HEK293T (cell line): ENCODE results near the gene INPP5A.

Source experiments
- CTCF ChIA-PET: fragments of 350-600 bp; formaldehyde crosslinking; extraction: SDS; loops from one replicate; lab custom pipeline; 2021; ENCODE audit warnings: antibody characterized with exemption, inconsistent platforms; lab: Yijun Ruan, JAX
- POLR2A ChIA-PET: fragments of 350-600 bp; formaldehyde crosslinking; extraction: SDS; loops from one replicate; lab custom pipeline; 2020; ENCODE audit warnings: antibody characterized with exemption, inconsistent platforms; lab: Yijun Ruan, JAX
- DNase-seq: peaks from one replicate; pipeline ENCODE4 v3.0.0; 2012; ENCODE audit warnings: mixed read lengths; ENCODE audit errors: extremely low spot score
- ARNT ChIP-seq: fragments of 450-650 bp; IDR thresholded peaks from 2 replicates; pipeline ENCODE4 v1.6.1; 2017; ENCODE audit warnings: mild to moderate bottlenecking
- BHLHE40 ChIP-seq: fragments of 450-650 bp; IDR thresholded peaks from 2 replicates; pipeline ENCODE4 v1.6.1; 2016; ENCODE audit warnings: mild to moderate bottlenecking, moderate library complexity, borderline replicate concordance
- CTBP1 ChIP-seq: fragments of 450-650 bp; IDR thresholded peaks from 2 replicates; pipeline ENCODE4 v1.6.1; 2016; ENCODE audit warnings: borderline replicate concordance
- ELF4 ChIP-seq: fragments of 450-650 bp; IDR thresholded peaks from 2 replicates; pipeline ENCODE4 v1.6.1; 2017; ENCODE audit warnings: antibody characterized with exemption
- FOXA1 ChIP-seq: fragments of 450-650 bp; IDR thresholded peaks from 2 replicates; pipeline ENCODE4 v1.6.1; 2016; ENCODE audit warnings: mild to moderate bottlenecking
- FOXK2 ChIP-seq: fragments of 450-650 bp; IDR thresholded peaks from 2 replicates; pipeline ENCODE4 v1.6.1; 2016; ENCODE audit warnings: mild to moderate bottlenecking
- FOXM1 ChIP-seq: fragments of 450-650 bp; IDR thresholded peaks from 2 replicates; pipeline ENCODE4 v1.6.1; 2017; ENCODE audit warnings: mild to moderate bottlenecking, borderline replicate concordance
- HDGF ChIP-seq: fragments of 450-650 bp; IDR thresholded peaks from 2 replicates; pipeline ENCODE4 v1.6.1; 2017; ENCODE audit warnings: antibody characterized with exemption, borderline replicate concordance
- L3MBTL2 ChIP-seq: fragments of 450-650 bp; conservative IDR thresholded peaks from 2 replicates; pipeline ENCODE4 v1.6.1; 2016; ENCODE audit warnings: mild to moderate bottlenecking
- LEF1 ChIP-seq: fragments of 450-650 bp; IDR thresholded peaks from 2 replicates; pipeline ENCODE4 v1.6.1; 2017; ENCODE audit warnings: mild to moderate bottlenecking, borderline replicate concordance
- NFRKB ChIP-seq: fragments of 450-650 bp; IDR thresholded peaks from 2 replicates; pipeline ENCODE4 v1.6.1; 2016; ENCODE audit warnings: mild to moderate bottlenecking, moderate library complexity
- SP1 ChIP-seq: fragments of 450-650 bp; IDR thresholded peaks from 2 replicates; pipeline ENCODE4 v1.6.1; 2017
- SUZ12 ChIP-seq: fragments of 450-650 bp; IDR thresholded peaks from 2 replicates; pipeline ENCODE4 v1.6.1; 2016; ENCODE audit warnings: mild to moderate bottlenecking
- TARDBP ChIP-seq: fragments of 450-650 bp; IDR thresholded peaks from 2 replicates; pipeline ENCODE4 v1.6.1; 2016
- ZNF384 ChIP-seq: fragments of 450-650 bp; IDR thresholded peaks from 2 replicates; pipeline ENCODE4 v1.6.1; 2016
- TF ChIP-seq, protein P1 (sequence below): fragments of 450-650 bp; IDR thresholded peaks from 2 replicates; pipeline ENCODE4 v1.6.1; 2016

The INPP5A gene

GRCh38 chr10:132605390-132605789, 67.8 kb downstream of the INPP5A start:
- CTCF ChIA-PET = no interaction called here
- no peak for TF ChIP-seq HDGF
- no peak for TF ChIP-seq ZNF384
- POLR2A ChIA-PET = no interaction called here
- DNase-seq = no peak

DNA sequence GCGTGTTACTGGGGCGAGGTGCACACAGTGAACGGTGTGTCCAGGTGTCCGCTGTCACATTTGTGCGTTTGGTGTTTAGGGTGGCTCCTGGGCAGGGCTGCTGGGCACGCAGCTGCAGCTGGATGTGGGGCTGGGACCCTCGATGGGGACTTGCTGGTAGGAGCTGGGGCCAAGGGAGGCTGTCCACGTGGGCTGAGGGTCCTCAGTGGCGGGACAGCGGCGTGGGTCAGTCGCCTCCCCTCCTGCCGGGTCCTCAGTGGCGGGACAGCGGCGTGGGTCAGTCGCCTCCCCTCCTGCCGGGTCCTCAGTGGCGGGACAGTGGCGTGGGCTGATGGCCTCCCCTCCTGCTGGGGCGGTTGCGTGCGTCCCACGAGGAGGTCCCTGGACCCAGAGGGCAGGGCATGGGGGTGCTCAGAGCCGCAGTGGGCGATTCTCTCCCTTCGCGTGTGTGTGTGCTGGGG, 68.5 kb downstream of the INPP5A start:
- ChIA-PET POLR2A (no interaction called here), CTCF (no interaction called here)
- no peak for TF ChIP-seq ZNF384
- no peak for TF ChIP-seq ARNT
- TF ChIP-seq FOXA1 = no peak
- no peak for TF ChIP-seq TARDBP
- TF ChIP-seq, protein P1, sequence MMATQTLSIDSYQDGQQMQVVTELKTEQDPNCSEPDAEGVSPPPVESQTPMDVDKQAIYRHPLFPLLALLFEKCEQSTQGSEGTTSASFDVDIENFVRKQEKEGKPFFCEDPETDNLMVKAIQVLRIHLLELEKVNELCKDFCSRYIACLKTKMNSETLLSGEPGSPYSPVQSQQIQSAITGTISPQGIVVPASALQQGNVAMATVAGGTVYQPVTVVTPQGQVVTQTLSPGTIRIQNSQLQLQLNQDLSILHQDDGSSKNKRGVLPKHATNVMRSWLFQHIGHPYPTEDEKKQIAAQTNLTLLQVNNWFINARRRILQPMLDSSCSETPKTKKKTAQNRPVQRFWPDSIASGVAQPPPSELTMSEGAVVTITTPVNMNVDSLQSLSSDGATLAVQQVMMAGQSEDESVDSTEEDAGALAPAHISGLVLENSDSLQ = no peak
- no peak for TF ChIP-seq NFRKB
- TF ChIP-seq SP1 = no peak
- TF ChIP-seq HDGF = no peak
- TF ChIP-seq LEF1 = no peak
- DNase-seq = no peak

GRCh38 chr10:132606536-132607316, 69.1 kb downstream of the INPP5A start:
- DNase-seq = no peak
- POLR2A ChIA-PET = no interaction called here
- CTCF ChIA-PET = no interaction called here
- TF ChIP-seq L3MBTL2 (no peak), SP1 (no peak), FOXA1 (no peak), FOXK2 (no peak), HDGF (no peak), FOXM1 (no peak), SUZ12 (no peak), ARNT (no peak), BHLHE40 (no peak), NFRKB (no peak), ZNF384 (no peak), CTBP1 (no peak), TARDBP (no peak), ELF4 (no peak), LEF1 (no peak)
- TF ChIP-seq, protein P1 = no peak

- POLR2A ChIA-PET = no interaction called here
- no peak for DNase-seq
- CTCF ChIA-PET = no interaction called here
Measured at GRCh38 chr10:132607491-132607890, 69.9 kb downstream of the INPP5A start.

GRCh38 chr10:132607961-132608495, 70.4 kb downstream of the INPP5A start:
- ChIA-PET POLR2A (no interaction called here), CTCF (no interaction called here)
- DNase-seq = no peak
- TF ChIP-seq ELF4 (no peak), FOXK2 (no peak), SUZ12 (no peak), L3MBTL2 (no peak), BHLHE40 (no peak), SP1 (no peak), HDGF (no peak), CTBP1 (no peak), ARNT (no peak), FOXM1 (no peak), TARDBP (no peak), NFRKB (no peak), ZNF384 (no peak), LEF1 (no peak)
- TF ChIP-seq, protein P1 = no peak

More at GRCh38 chr10:132607491-132607890, 69.9 kb downstream of the INPP5A start:
- TF ChIP-seq ZNF384 (no peak), ELF4 (no peak), CTBP1 (no peak), NFRKB (no peak), HDGF (no peak), TARDBP (no peak), FOXA1 (no peak), BHLHE40 (no peak), L3MBTL2 (no peak), FOXK2 (no peak), SUZ12 (no peak), LEF1 (no peak)
- TF ChIP-seq, protein P1 = no peak
